Measurements from ENCODE around the gene PRKN.

GRCh38 chr6:162369091-162369490, 358.5 kb downstream of the PRKN start:
- TF ChIP-seq CTCF (IDR thresholded peaks at IDR 0.05; ENCODE audit: extremely low read depth in 1 of 2, insufficient read depth in 1 of 2, low read depth in 1 of 2, low read length in 2 of 2) (no peak), POLR2A (IDR thresholded peaks at IDR 0.05; ENCODE audit: low read depth, low read length) (no peak), EZH2 (IDR thresholded peaks at IDR 0.05; ENCODE audit: borderline replicate concordance, low read depth, low read length, severe bottlenecking) (no peak), POLR2AphosphoS5 (IDR thresholded peaks at IDR 0.05; ENCODE audit: insufficient read depth, low read depth, low read length) (no peak)

All from endothelial cell of umbilical vein (primary cell).